Measurements from ENCODE around the gene NIM1K.
"Not testable (repeated sequence)": the region's sequence is repeated elsewhere in the genome, so short reads cannot be mapped to it uniquely, and the experiment has no call there.

The NIM1K gene

GRCh38 chr5:43316421-43316820 lies 124.4 kb downstream of the NIM1K start:
- no peak for DNase-seq

- DNase-seq = no peak
Measured at GRCh38 chr5:43320846-43321245, 128.8 kb downstream of the NIM1K start.

GRCh38 chr5:43323488-43323887 lies 131.5 kb downstream of the NIM1K start:
- not testable (repeated sequence) for DNase-seq

- DNase-seq = not testable (repeated sequence)
Measured at GRCh38 chr5:43325624-43326023, 133.6 kb downstream of the NIM1K start.
